Endothelial cell (in vitro differentiated cells): Measurements from ENCODE around the gene ATP6V1G3. TPM values are rescaled to one million over a fixed set of nuclear protein-coding genes. Genes with fewer than 3 reads are reported as not detected.

Source experiments
- DNase-seq: peaks from one replicate; pipeline ENCODE4 v3.0.0; 2021; ENCODE audit warnings: low spot score
- H3K27ac Mint-ChIP-seq: one replicate; pipeline ENCODE4 v1.8.0; 2021; ENCODE audit warnings: mixed read lengths, inconsistent platforms; ENCODE audit not compliant: unreplicated experiment
- H3K27me3 Mint-ChIP-seq: one replicate; pipeline ENCODE4 v1.8.0; 2021; ENCODE audit warnings: mild to moderate bottlenecking, moderate library complexity, mixed read lengths, inconsistent platforms; ENCODE audit not compliant: unreplicated experiment
- H3K36me3 Mint-ChIP-seq: one replicate; pipeline ENCODE4 v1.8.0; 2021; ENCODE audit warnings: mild to moderate bottlenecking, low read depth, mixed read lengths, inconsistent platforms; ENCODE audit not compliant: unreplicated experiment
- H3K4me1 Mint-ChIP-seq: one replicate; pipeline ENCODE4 v1.8.0; 2021; ENCODE audit warnings: mild to moderate bottlenecking, mixed read lengths, inconsistent platforms; ENCODE audit not compliant: unreplicated experiment
- H3K4me3 Mint-ChIP-seq: one replicate; pipeline ENCODE4 v1.8.0; 2021; ENCODE audit warnings: mild to moderate bottlenecking, mixed read lengths, inconsistent platforms; ENCODE audit not compliant: unreplicated experiment
- H3K9me3 Mint-ChIP-seq: one replicate; pipeline ENCODE4 v1.8.0; 2021; ENCODE audit warnings: mixed read lengths, inconsistent platforms; ENCODE audit not compliant: unreplicated experiment
- total RNA-seq: library from RNA; stranded (reverse); fragmentation: NEBNext Ultra II Directional; extraction: Animal tissue kit (Norgen Biotek cat#: 25700); gene quantifications from one replicate; pipeline ENCODE4 v1.2.1, GENCODE V29; 2021; ENCODE audit not compliant: unreplicated experiment
- TF ChIP-seq, protein P1 (sequence below): fragments of 200-600 bp; sonication (generic); IDR thresholded peaks from one replicate; pipeline ENCODE4 v1.5.0; 2021; ENCODE audit warnings: antibody characterized with exemption; ENCODE audit not compliant: unreplicated experiment

ATP6V1G3 gene
- total RNA-seq, 1 donor from 2014 or later, result not detected

DNA sequence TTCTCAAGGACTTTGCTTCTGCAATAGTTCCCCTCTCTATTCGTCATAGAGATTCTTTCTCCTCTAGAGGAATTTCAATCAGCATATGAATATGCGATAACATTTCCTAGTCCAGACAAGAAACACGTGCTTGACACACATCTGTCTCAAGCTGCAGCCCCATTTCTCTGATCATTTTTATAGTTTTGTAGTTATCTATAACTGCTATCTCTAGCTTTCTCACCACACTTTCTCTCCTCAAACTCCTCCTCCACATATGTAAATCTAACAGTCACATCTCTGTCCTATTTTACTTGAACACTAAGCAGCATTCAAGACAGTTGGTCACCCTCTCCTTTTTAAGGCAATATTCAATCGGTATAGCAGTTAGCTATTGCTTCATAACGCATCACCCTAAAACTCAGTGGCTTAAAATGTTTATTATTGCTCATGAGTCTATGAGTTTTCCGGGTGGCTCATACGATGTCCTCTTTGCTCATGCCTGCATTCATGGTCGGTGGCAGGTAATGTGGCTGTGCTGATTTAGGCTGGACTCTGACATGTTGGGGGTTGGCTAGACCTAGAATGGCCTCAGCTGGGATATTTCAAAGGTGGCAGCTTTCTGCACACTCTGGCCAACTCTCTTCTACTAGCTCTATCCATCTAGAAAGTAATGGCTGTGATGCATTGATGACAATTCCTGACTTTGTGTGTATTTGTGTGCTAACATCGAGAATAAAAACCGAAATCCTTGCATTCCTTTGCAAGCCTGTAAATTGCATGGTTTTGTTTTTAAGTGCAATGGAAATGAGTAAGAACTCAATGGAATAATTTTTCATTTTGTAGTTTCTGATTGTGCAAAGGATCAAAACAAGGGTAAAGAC lies 20.6 kb downstream of the ATP6V1G3 start:
- no peak for DNase-seq
- no peaks in the 10 kb centered on the region for H3K4me1 Mint-ChIP-seq
- H3K27ac Mint-ChIP-seq, result no peak overlapping the region
- no peak overlapping the region for H3K4me3 Mint-ChIP-seq
- H3K27me3 Mint-ChIP-seq, result no peaks in the 10 kb centered on the region
- no peaks in the 10 kb centered on the region for H3K9me3 Mint-ChIP-seq
- TF ChIP-seq, protein P1, sequence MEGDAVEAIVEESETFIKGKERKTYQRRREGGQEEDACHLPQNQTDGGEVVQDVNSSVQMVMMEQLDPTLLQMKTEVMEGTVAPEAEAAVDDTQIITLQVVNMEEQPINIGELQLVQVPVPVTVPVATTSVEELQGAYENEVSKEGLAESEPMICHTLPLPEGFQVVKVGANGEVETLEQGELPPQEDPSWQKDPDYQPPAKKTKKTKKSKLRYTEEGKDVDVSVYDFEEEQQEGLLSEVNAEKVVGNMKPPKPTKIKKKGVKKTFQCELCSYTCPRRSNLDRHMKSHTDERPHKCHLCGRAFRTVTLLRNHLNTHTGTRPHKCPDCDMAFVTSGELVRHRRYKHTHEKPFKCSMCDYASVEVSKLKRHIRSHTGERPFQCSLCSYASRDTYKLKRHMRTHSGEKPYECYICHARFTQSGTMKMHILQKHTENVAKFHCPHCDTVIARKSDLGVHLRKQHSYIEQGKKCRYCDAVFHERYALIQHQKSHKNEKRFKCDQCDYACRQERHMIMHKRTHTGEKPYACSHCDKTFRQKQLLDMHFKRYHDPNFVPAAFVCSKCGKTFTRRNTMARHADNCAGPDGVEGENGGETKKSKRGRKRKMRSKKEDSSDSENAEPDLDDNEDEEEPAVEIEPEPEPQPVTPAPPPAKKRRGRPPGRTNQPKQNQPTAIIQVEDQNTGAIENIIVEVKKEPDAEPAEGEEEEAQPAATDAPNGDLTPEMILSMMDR, result no peak
- no peaks in the 10 kb centered on the region for H3K36me3 Mint-ChIP-seq

DNA sequence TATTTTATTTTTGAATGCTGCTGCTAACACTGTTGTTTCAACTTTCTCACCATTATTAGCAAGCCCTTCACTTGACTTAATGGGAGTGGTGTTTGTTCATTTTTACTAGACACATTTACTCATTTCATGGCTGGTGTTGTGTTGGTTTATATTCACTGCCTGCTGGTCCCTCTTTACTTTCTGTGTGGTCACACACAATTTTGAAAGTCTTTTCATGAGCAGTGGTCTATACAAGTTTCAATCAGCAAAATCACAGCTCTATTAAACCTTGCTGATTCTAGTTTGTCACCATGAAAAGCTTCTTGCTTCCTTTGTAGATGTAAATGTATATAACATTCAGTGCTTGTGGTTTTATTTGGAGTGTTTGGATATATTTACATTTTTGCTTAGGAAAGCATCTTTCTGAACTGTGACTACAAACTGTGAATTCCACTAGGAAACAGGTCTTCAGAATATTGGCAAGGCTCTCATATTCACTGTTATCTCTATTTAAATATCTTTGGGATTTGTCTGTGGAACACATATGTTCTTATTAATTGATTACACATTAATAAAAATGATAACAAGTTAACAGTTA lies 22.8 kb downstream of the ATP6V1G3 start:
- H3K36me3 Mint-ChIP-seq, result no peaks in the 10 kb centered on the region
- DNase-seq, result no peak
- H3K27me3 Mint-ChIP-seq, result no peaks in the 10 kb centered on the region
- no peak overlapping the region for H3K27ac Mint-ChIP-seq
- TF ChIP-seq, protein P1, result no peak
- no peak overlapping the region for H3K4me3 Mint-ChIP-seq
- H3K4me1 Mint-ChIP-seq, result no peaks in the 10 kb centered on the region
- H3K9me3 Mint-ChIP-seq, result no peaks in the 10 kb centered on the region

GRCh38 chr1:198500096-198500495 lies 40.4 kb downstream of the ATP6V1G3 start:
- Mint-ChIP-seq H3K27ac (no peak overlapping the region), H3K4me3 (no peak overlapping the region), H3K27me3 (no peaks in the 10 kb centered on the region), H3K36me3 (no peaks in the 10 kb centered on the region), H3K9me3 (no peaks in the 10 kb centered on the region), H3K4me1 (no peaks in the 10 kb centered on the region)
- TF ChIP-seq, protein P1, result no peak
- no peak for DNase-seq

DNA sequence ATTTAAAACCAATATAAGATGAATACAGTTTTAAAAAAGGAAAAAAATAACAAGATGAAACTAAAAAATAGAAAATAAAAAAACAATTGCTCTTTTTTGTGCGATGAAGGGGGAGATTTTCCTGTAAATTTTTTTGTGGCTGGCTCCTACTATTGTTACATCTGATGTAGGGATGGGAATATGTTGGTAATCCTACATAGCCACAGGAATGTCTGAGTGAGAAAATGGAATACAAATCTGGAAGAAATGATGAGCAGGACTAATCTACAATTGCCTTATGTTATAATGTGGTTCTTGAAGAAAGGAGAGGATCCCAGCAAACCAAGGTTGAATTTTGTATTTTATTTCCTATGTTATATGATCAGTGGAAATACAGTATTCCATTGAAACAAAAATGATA lies 40.9 kb downstream of the ATP6V1G3 start:
- Mint-ChIP-seq H3K27me3 (no peaks in the 10 kb centered on the region), H3K27ac (no peak overlapping the region), H3K4me3 (no peak overlapping the region), H3K9me3 (no peaks in the 10 kb centered on the region), H3K36me3 (no peaks in the 10 kb centered on the region), H3K4me1 (no peaks in the 10 kb centered on the region)
- TF ChIP-seq, protein P1, result no peak
- DNase-seq, result no peak

DNA sequence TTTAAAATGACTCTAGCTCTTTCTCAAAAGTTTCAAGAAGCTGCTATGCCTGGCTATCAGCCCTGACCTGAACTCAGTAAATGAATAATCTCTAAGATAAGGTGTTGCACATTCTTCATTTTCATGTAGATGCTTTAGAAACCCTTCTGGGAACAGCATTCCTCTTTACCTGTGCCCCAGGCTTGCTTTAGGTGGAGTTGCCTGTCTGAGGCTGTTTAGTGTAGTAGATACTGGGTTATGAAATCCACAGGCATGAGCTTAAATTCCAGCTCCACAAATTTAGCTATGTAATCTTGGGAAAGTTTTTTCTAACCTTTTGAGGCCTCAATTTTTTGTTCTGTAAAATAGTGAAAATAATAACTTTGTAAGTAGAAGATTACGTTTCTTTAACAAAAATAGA lies 41.6 kb downstream of the ATP6V1G3 start:
- TF ChIP-seq, protein P1, result no peak
- Mint-ChIP-seq H3K4me3 (no peak overlapping the region), H3K36me3 (no peaks in the 10 kb centered on the region), H3K27ac (no peak overlapping the region), H3K9me3 (no peaks in the 10 kb centered on the region), H3K27me3 (no peaks in the 10 kb centered on the region), H3K4me1 (no peaks in the 10 kb centered on the region)
- no peak for DNase-seq
